Glutamatergic neuron (in vitro differentiated cells): ENCODE results near the gene ALDOC. TPM values are rescaled to one million over a fixed set of nuclear protein-coding genes. Genes with fewer than 3 reads are reported as not detected.

Experiments used
- DNase-seq: peaks from one replicate; pipeline ENCODE4 v3.0.0; 2022
- H3K27ac Mint-ChIP-seq: one replicate; pipeline ENCODE4 v1.8.0; 2020; ENCODE audit warnings: mild to moderate bottlenecking, mixed read lengths, inconsistent platforms; ENCODE audit not compliant: unreplicated experiment
- H3K27me3 Mint-ChIP-seq: one replicate; pipeline ENCODE4 v1.8.0; 2020; ENCODE audit warnings: mild to moderate bottlenecking, moderate library complexity, mixed read lengths, inconsistent platforms; ENCODE audit not compliant: unreplicated experiment
- H3K36me3 Mint-ChIP-seq: one replicate; pipeline ENCODE4 v1.8.0; 2020; ENCODE audit warnings: mild to moderate bottlenecking, mixed read lengths, inconsistent platforms; ENCODE audit not compliant: unreplicated experiment
- H3K4me1 Mint-ChIP-seq: one replicate; pipeline ENCODE4 v1.8.0; 2020; ENCODE audit warnings: mild to moderate bottlenecking, low read depth, mixed read lengths, inconsistent platforms; ENCODE audit not compliant: unreplicated experiment
- H3K4me3 Mint-ChIP-seq: one replicate; pipeline ENCODE4 v1.8.0; 2020; ENCODE audit warnings: mild to moderate bottlenecking, mixed read lengths, inconsistent platforms; ENCODE audit not compliant: unreplicated experiment
- H3K9me3 Mint-ChIP-seq: one replicate; pipeline ENCODE4 v1.8.0; 2020; ENCODE audit warnings: mild to moderate bottlenecking, moderate library complexity, mixed read lengths, inconsistent platforms; ENCODE audit not compliant: unreplicated experiment
- total RNA-seq: library from RNA; stranded (reverse); fragmentation: NEBNext Ultra II Directional; extraction: Animal tissue kit (Norgen Biotek cat#: 25700); gene quantifications from one replicate; pipeline ENCODE4 v1.2.1, GENCODE V29; 2021; ENCODE audit not compliant: unreplicated experiment
- TF ChIP-seq, protein P1 (sequence below): fragments of 200-600 bp; sonication (generic); IDR thresholded peaks from one replicate; pipeline ENCODE4 v1.5.0; 2021; ENCODE audit not compliant: partially characterized antibody, unreplicated experiment

Gene ALDOC
- total RNA-seq, 1 donor from 2014 or later: 50.9 TPM

DNA sequence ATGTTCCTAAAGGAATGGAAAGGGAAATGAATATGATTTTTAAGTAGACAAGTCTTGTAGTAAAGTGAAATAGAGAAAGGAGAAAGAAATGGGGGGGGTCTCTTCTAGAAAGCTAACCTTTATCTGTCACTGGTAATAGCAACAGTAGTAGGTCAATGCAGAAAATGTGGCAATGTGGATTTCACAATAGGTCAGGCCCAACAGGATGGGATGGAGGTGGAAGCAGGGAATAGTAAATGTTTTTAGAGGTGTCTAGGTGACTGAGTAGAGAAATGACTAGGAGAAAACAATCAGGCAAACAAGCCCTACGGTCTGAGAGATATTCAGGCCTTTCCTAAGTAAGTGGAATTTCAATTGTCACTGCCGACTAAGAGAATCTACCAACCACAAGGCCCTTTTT lies 43.3 kb upstream of the ALDOC start:
- no peak overlapping the region for H3K27ac Mint-ChIP-seq
- TF ChIP-seq, protein P1, sequence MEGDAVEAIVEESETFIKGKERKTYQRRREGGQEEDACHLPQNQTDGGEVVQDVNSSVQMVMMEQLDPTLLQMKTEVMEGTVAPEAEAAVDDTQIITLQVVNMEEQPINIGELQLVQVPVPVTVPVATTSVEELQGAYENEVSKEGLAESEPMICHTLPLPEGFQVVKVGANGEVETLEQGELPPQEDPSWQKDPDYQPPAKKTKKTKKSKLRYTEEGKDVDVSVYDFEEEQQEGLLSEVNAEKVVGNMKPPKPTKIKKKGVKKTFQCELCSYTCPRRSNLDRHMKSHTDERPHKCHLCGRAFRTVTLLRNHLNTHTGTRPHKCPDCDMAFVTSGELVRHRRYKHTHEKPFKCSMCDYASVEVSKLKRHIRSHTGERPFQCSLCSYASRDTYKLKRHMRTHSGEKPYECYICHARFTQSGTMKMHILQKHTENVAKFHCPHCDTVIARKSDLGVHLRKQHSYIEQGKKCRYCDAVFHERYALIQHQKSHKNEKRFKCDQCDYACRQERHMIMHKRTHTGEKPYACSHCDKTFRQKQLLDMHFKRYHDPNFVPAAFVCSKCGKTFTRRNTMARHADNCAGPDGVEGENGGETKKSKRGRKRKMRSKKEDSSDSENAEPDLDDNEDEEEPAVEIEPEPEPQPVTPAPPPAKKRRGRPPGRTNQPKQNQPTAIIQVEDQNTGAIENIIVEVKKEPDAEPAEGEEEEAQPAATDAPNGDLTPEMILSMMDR: no peak
- H3K4me1 Mint-ChIP-seq: no peaks in the 10 kb centered on the region
- H3K36me3 Mint-ChIP-seq: no peaks in the 10 kb centered on the region
- no peaks in the 10 kb centered on the region for H3K27me3 Mint-ChIP-seq
- no peak overlapping the region for H3K4me3 Mint-ChIP-seq
- H3K9me3 Mint-ChIP-seq: peaks cover 3% of the 10 kb centered on the region
- DNase-seq: no peak

DNA sequence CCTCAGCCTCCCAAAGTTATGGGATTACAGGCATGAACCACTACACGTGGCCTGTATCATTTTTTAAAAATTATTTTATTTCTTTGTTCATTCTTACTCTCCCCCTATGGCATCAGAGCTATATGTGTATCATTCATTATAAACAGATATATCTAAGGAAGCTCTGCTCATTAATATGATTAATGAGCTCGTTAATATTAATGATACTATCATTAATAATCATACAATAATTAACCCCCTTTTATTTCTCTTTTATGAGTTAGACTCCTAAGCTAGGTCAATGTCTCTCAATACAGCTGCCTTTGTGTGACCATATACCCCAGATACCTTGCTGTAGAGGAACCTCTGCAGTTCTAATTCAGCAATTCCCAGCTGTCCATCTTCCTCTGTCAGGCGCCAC lies 41.8 kb upstream of the ALDOC start:
- no peaks in the 10 kb centered on the region for H3K4me1 Mint-ChIP-seq
- DNase-seq: no peak
- H3K27ac Mint-ChIP-seq: no peak overlapping the region
- H3K9me3 Mint-ChIP-seq: peaks cover 3% of the 10 kb centered on the region
- TF ChIP-seq, protein P1: no peak
- no peaks in the 10 kb centered on the region for H3K36me3 Mint-ChIP-seq
- no peaks in the 10 kb centered on the region for H3K27me3 Mint-ChIP-seq
- H3K4me3 Mint-ChIP-seq: no peak overlapping the region

DNA sequence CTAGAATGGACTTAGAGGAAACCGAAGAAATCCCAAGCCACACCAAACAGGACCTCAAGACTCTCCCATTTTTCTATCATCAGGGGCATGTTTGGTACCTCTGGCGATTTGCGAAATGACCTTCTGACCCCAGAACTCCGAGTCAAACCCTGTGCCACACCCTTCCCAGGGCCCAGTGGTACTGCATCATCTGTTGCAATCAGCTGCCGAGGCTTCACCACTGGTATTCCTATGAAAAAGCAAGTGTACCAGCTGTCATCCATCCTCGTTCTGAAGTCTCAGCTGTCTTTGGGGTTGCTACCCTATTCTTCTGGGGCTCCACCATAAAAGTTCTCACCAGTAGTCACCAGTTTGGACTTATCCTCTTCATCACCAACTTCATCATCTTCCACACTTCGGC lies 39.6 kb upstream of the ALDOC start:
- Mint-ChIP-seq H3K4me3 (no peak overlapping the region), H3K27ac (no peak overlapping the region), H3K36me3 (no peaks in the 10 kb centered on the region), H3K9me3 (peaks cover 3% of the 10 kb centered on the region), H3K4me1 (peaks cover 3% of the 10 kb centered on the region), H3K27me3 (peaks cover 2% of the 10 kb centered on the region)
- TF ChIP-seq, protein P1: no peak
- DNase-seq: no peak

DNA sequence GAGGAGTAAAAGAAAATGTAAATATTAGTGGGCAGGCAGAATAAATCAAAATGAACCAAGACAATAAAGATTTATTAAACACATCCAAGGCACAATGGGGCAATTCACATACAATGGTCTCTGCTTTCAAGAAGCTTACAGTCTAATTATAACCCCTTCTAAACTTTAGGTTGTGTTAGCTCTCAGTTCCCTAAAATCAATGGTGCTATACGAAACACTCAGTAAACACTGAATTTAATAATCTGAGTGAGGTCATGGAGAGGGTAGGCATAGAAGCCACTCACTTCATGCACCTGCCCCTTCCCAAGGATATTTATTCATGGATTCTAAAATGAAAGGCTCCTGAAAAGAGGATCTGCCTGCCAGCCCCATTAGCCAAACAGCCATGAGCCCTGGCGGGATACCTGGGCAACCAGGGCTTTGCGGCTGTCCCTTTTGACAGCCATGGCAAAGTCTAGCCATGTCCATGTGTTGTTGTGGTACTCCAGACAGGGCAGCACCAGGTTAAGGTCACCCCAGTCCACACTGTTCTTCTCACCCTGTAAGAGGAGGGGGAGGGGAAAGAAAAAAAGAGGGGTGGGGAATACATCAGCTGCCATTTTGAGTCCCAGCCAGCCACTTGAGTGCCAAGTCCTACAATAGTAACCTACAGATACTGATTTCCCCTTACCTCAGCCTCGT lies 38.7 kb upstream of the ALDOC start:
- peaks cover 4% of the 10 kb centered on the region for H3K36me3 Mint-ChIP-seq

DNA sequence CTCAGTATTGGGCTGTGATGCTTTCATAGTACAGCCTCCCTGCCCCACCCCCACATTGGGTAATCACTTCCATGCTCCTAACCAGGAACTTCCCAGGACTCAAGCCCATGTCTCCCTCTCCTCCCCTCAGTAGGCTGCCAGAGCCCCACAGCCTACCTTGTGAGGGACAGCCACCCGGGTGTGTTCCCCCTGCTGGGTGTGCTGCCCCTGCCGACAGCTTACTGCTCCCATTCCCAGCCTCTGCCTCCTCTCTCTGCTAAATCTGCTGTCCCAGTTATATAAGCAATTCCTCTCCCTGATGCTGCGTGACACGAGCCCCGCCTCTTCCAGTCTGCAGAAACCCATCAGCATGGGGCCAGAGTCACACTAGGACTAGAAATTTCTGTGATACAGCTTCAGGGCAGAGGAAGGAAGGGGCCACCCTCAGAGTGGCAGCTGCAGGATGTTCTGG lies 37.3 kb upstream of the ALDOC start, which contains the start of gene RSKR:
Gene RSKR (minus strand): TSS at position 255 of the 451 bp plus-strand sequence. CDS start 24 bp downstream, at position 231.
- peaks cover 4% of the 10 kb centered on the region for H3K36me3 Mint-ChIP-seq
- peak within 1 kb of the TSS; percentile 64 for H3K27ac Mint-ChIP-seq
- H3K4me1 Mint-ChIP-seq: peaks cover 3% of the 10 kb centered on the region
- H3K27me3 Mint-ChIP-seq: peaks cover 3% of the 10 kb centered on the region
- no peak for DNase-seq
- peak within 1 kb of the TSS; percentile 30 for H3K4me3 Mint-ChIP-seq
- peaks cover 3% of the 10 kb centered on the region for H3K9me3 Mint-ChIP-seq
- TF ChIP-seq, protein P1: no peak

More for the DNA sequence above, 38.7 kb upstream of the ALDOC start:
- H3K9me3 Mint-ChIP-seq: peaks cover 3% of the 10 kb centered on the region
- no peak overlapping the region for H3K27ac Mint-ChIP-seq
- TF ChIP-seq, protein P1: no peak
- H3K4me1 Mint-ChIP-seq: peaks cover 3% of the 10 kb centered on the region
- DNase-seq: no peak
- no peak overlapping the region for H3K4me3 Mint-ChIP-seq
- peaks cover 3% of the 10 kb centered on the region for H3K27me3 Mint-ChIP-seq
